Endothelial cell of umbilical vein (primary cell): ENCODE results near the gene TP53RK.

Experiments
- EZH2 ChIP-seq: IDR thresholded peaks from 2 replicates; pipeline ENCODE4 v1.6.1; 2012; ENCODE audit warnings: borderline replicate concordance, low read depth, mild to moderate bottlenecking, moderate library complexity, low read length, inconsistent platforms; ENCODE audit not compliant: severe bottlenecking
- FOS ChIP-seq: IDR thresholded peaks from 2 replicates; pipeline ENCODE4 v1.6.1; 2011; ENCODE audit warnings: mild to moderate bottlenecking, low read length, moderate library complexity, borderline replicate concordance; ENCODE audit not compliant: insufficient read depth
- GATA2 ChIP-seq: IDR thresholded peaks from 2 replicates; pipeline ENCODE4 v1.7.0; 2011; ENCODE audit warnings: low read depth, mild to moderate bottlenecking, moderate library complexity, mixed read lengths, low read length; ENCODE audit not compliant: insufficient read length, insufficient read depth
- JUN ChIP-seq: IDR thresholded peaks from 2 replicates; pipeline ENCODE4 v1.6.1; 2011; ENCODE audit warnings: borderline replicate concordance, low read depth; ENCODE audit not compliant: insufficient read length, insufficient read depth
- MYC ChIP-seq: IDR thresholded peaks from one replicate; pipeline ENCODE4 v1.6.1; 2011; ENCODE audit warnings: mild to moderate bottlenecking, low read depth, low read length
- POLR2A ChIP-seq: IDR thresholded peaks from 2 replicates; pipeline ENCODE4 v1.6.1; 2012; ENCODE audit warnings: low read depth, mild to moderate bottlenecking, control low read depth, low read length
- POLR2AphosphoS5 ChIP-seq: IDR thresholded peaks from 2 replicates; pipeline ENCODE4 v1.6.1; 2012; ENCODE audit warnings: low read depth, mild to moderate bottlenecking, control low read depth, low read length, moderate library complexity; ENCODE audit not compliant: insufficient read depth
- TF ChIP-seq, protein P1 (sequence below), 2 donors: IDR thresholded peaks; 1 replicate in 1 of 2; 2 replicates in 1 of 2; pipeline ENCODE4 v1.5.1; 2011; ENCODE audit warnings: low read length in 2 of 2, mild to moderate bottlenecking in 2 of 2, moderate library complexity in 2 of 2, control low read depth in 1 of 2, inconsistent platforms in 1 of 2, low read depth in 1 of 2; ENCODE audit not compliant: insufficient read depth in 1 of 2; ENCODE audit errors: extremely low read depth in 1 of 2
- TF ChIP-seq, protein P2 (sequence below): IDR thresholded peaks from 2 replicates; pipeline ENCODE4 v1.6.1; 2011; ENCODE audit not compliant: insufficient read depth, insufficient read length

DNA sequence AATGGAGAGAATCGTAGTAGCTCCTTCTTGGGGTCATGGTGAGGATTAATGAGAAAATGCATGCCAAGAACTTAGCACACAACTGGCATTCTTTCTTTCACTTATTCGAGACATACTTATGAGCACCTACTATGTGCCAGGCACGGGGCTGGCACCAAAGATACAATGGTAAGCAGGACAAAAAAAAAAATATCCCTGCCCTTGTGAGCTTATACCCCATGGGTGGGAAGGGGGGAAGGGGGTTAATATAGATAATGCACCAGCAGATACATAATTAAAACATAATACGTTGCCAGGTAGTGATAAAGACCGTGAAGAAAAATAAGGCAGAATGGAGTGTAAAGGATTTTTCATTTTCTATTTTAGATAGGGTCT is 46.3 kb downstream of the TP53RK start:
- TF ChIP-seq, protein P1, sequence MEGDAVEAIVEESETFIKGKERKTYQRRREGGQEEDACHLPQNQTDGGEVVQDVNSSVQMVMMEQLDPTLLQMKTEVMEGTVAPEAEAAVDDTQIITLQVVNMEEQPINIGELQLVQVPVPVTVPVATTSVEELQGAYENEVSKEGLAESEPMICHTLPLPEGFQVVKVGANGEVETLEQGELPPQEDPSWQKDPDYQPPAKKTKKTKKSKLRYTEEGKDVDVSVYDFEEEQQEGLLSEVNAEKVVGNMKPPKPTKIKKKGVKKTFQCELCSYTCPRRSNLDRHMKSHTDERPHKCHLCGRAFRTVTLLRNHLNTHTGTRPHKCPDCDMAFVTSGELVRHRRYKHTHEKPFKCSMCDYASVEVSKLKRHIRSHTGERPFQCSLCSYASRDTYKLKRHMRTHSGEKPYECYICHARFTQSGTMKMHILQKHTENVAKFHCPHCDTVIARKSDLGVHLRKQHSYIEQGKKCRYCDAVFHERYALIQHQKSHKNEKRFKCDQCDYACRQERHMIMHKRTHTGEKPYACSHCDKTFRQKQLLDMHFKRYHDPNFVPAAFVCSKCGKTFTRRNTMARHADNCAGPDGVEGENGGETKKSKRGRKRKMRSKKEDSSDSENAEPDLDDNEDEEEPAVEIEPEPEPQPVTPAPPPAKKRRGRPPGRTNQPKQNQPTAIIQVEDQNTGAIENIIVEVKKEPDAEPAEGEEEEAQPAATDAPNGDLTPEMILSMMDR (IDR thresholded peaks at IDR 0.05; ENCODE audit: extremely low read depth in 1 of 2, insufficient read depth in 1 of 2, low read depth in 1 of 2, low read length in 2 of 2) = no peak
- TF ChIP-seq POLR2AphosphoS5 (no peak), POLR2A (no peak), FOS (no peak), EZH2 (no peak), MYC (no peak), JUN (no peak), GATA2 (no peak)
- TF ChIP-seq, protein P2, sequence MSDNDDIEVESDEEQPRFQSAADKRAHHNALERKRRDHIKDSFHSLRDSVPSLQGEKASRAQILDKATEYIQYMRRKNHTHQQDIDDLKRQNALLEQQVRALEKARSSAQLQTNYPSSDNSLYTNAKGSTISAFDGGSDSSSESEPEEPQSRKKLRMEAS = no peak
